IPS-18c (cell line): Measurements from ENCODE around the gene RBM23.

Source experiments
- H3K4me3 ChIP-seq: 2 replicates; pipeline ENCODE4 v1.7.0; 2013; ENCODE audit warnings: low read depth, mild to moderate bottlenecking, low read length, moderate library complexity; ENCODE audit not compliant: insufficient read depth
- H3K9me3 ChIP-seq: one replicate; pipeline ENCODE4 v1.6.1; 2013; ENCODE audit warnings: mild to moderate bottlenecking, low read length, moderate library complexity; ENCODE audit not compliant: control insufficient read depth, insufficient read depth

Gene RBM23

DNA sequence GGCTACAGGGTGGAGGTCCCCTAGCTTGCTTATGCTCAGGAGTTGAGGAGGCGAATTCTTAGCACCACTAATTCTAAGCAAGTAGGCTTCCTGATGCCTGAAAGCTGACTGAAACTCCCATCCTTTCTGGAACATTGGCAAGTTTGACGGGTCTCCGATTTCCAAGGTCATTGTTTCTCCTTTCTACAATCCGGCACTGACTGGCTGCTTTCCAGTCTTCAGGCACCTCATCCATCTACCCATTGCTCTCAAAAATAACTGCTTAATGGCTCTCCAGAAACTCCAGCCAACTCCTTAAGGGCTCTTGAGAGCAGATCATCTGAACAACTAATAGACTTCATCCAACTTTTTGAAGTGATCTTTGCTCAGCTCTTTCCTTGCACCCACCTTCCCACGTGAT is 22.6 kb downstream of the RBM23 start:
- no peak overlapping the region for H3K4me3 ChIP-seq
- no peaks in the 10 kb centered on the region for H3K9me3 ChIP-seq

GRCh38 chr14:22895402-22895801 is 23.5 kb downstream of the RBM23 start:
- H3K4me3 ChIP-seq = no peak overlapping the region
- no peaks in the 10 kb centered on the region for H3K9me3 ChIP-seq

DNA sequence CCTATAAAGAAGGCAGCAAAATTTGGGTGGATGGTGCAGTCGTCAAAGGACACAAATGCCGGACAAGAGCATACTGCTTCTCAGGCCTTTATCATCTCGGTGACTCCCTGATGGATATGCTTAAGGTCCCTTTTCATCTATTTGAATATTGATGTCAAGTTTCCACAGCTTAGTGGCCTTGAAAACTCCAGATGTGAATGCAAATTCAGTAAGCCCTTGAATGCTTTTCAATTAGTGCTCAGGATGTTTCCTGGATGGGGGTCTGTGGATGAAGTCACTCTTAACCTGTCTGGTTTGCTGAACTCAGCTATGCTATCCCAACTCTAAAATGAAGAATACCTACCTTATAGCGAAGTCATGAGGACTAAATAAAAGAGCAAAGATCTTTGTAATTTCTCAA is 25.2 kb downstream of the RBM23 start:
- H3K9me3 ChIP-seq = no peaks in the 10 kb centered on the region
- H3K4me3 ChIP-seq = no peak overlapping the region

DNA sequence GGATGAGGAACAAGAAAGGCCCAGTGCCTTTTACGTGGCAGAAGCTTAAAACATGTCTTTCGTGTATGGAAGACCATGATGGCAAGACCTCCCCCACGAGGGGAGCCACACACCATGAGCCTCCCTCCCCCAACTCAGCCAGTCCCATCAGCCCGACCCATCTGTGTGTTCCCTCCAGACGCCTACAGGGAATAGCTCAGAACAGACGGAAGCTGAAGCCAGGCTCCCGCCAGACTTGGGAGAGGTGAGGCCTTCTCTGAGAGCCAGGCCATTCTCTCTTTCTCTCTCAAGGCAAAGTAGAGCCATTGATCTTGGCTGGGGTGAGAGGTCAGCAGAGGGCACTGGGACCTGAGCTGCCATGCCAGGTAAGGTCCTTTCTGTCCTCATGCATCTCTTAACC is 26.5 kb downstream of the RBM23 start:
- H3K9me3 ChIP-seq = no peaks in the 10 kb centered on the region
- H3K4me3 ChIP-seq = no peak overlapping the region

GRCh38 chr14:22890416-22890815 is 28.5 kb downstream of the RBM23 start:
- no peak overlapping the region for H3K4me3 ChIP-seq
- no peaks in the 10 kb centered on the region for H3K9me3 ChIP-seq

DNA sequence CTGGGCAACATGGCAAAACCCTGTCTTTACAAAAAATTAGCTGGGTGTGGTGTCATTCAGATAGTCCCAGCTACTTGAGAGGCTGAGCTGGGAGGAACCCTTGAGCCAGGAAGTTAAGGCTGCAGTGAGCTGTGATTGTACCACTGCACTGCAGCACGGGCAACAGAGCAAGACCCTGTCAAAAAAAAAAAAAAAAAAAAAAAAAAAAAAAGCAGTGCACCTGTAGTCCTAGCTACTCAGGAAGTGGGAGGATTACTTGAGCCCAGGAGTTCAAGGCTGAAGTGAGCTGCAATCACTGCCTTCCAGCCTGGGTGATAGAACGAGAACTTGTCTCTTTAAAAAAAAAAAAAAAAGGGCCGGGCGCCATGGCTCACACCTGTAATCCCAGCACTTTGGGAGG is 30.3 kb downstream of the RBM23 start:
- Histone ChIP-seq H3K9me3 (no peaks in the 10 kb centered on the region), H3K4me3 (no peak overlapping the region)

- H3K9me3 ChIP-seq = no peaks in the 10 kb centered on the region
- peak overlapping the region; percentile 59 for H3K4me3 ChIP-seq
These were observed 31.0 kb downstream of the RBM23 start for GRCh38 chr14:22887990-22888378.

GRCh38 chr14:22887260-22887989 is 31.5 kb downstream of the RBM23 start:
- H3K9me3 ChIP-seq = no peaks in the 10 kb centered on the region
- peak overlapping the region; percentile 59 for H3K4me3 ChIP-seq

- Histone ChIP-seq H3K9me3 (no peaks in the 10 kb centered on the region), H3K4me3 (peak overlapping the region; percentile 59)
These were observed 32.3 kb downstream of the RBM23 start for GRCh38 chr14:22886500-22887259.

DNA sequence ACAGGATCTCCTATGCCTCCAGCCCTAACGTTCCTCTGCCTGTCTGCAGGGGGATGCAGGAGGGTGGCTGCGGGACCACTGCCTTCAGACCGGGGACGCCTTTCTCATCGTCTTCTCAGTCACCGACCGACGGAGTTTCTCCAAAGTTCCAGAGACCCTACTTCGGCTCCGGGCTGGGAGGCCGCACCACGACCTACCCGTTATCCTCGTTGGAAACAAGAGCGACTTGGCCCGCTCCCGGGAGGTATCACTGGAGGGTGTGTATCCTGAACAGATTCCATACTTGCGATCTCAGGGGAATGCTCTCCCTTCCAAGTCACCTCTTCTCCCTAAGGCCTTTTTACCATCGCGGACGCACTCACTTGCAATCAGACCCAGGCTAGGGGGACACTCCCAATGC is 33.0 kb downstream of the RBM23 start:
- H3K9me3 ChIP-seq = no peaks in the 10 kb centered on the region
- H3K4me3 ChIP-seq = peak overlapping the region; percentile 59; the same call in 1 of the 2 replicates

DNA sequence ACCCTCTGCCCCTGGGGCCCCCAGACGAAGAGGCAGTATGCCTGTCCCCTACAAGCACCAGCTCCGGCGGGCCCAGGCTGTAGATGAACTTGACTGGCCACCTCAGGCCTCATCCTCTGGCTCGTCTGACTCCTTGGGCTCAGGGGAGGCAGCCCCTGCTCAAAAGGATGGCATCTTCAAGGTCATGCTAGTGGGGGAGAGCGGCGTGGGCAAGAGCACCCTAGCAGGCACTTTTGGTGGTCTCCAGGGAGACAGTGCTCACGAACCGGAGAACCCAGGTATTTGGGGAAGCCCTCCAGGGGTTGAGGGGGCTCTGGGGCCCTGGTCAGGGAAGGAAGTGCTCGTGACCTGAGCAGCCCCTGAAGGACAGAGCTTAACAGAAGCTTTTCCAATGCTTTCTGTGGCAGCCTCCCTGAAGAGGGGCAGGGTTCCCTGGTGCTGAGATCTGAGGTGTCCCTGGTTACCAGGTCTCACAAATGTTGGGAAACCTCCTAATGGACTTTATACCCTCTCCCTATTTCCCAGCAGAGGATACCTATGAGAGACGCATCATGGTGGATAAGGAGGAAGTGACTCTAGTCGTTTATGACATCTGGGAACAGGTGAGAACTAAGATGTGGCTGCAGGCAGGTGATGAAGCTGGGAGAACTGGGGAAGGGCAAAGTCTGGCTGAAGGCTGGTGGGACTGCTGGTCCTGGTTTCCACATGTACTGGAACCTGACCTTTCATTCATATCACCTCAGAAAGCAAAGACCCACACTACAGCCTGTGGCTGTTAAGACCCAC is 34.0 kb downstream of the RBM23 start:
- no peak overlapping the region for H3K4me3 ChIP-seq
- H3K9me3 ChIP-seq = no peaks in the 10 kb centered on the region

- H3K4me3 ChIP-seq = no peak overlapping the region; the same call in 1 of the 2 replicates
- H3K9me3 ChIP-seq = no peaks in the 10 kb centered on the region
These were observed 34.7 kb downstream of the RBM23 start for GRCh38 chr14:22884076-22884737.

DNA sequence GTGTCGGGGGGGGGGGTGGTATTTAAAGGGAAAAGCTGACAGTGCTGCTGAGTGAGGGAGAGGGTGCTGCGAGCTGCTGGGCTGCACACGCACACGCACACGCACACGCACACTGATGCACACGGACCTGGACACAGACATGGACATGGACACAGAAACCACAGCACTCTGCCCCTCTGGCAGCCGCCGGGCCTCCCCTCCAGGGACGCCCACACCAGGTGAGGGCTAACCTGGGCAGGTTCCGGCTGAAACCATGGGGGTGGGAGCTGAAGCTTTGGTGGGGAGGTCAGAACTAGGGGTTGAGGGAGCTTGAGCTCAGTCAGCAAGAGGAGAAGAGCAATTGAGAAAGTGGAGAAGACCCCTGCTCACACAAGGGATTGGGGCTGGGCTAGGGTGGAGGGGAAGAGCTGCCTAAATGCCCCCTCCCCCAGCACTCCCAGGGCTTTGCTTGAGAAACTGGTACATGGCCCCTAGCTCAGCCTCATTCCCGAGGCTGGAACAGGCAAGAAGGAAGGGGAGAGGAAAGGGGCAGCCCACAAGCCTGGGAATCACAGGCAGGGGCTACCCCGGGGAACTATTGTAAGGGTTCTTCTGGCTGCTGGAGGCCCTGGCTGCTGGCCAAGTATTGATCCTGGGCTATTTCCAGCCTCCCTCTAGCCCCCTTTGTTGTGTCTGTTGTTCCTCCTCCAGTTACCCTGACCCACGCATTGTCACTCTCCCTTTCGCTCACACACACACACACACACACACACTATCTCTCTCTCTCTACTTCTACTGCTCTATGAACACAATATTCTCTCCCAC is 35.6 kb downstream of the RBM23 start, which contains the start of gene REM2:
REM2 (plus strand) TSS at position 50 of the 804 bp plus-strand sequence; CDS start at position 116, 66 bp downstream.
- no peaks in the 10 kb centered on the region for H3K9me3 ChIP-seq
- H3K4me3 ChIP-seq = peak within 1 kb of the TSS; percentile 41

- no peaks in the 10 kb centered on the region for H3K9me3 ChIP-seq
- H3K4me3 ChIP-seq = peak overlapping the region; percentile 41
These were observed 36.3 kb downstream of the RBM23 start for GRCh38 chr14:22882529-22883172.

- Histone ChIP-seq H3K4me3 (no peak overlapping the region), H3K9me3 (no peaks in the 10 kb centered on the region)
These were observed 36.9 kb downstream of the RBM23 start for GRCh38 chr14:22882064-22882463.
